ENCODE measurements around the gene SRGAP1.

DNA sequence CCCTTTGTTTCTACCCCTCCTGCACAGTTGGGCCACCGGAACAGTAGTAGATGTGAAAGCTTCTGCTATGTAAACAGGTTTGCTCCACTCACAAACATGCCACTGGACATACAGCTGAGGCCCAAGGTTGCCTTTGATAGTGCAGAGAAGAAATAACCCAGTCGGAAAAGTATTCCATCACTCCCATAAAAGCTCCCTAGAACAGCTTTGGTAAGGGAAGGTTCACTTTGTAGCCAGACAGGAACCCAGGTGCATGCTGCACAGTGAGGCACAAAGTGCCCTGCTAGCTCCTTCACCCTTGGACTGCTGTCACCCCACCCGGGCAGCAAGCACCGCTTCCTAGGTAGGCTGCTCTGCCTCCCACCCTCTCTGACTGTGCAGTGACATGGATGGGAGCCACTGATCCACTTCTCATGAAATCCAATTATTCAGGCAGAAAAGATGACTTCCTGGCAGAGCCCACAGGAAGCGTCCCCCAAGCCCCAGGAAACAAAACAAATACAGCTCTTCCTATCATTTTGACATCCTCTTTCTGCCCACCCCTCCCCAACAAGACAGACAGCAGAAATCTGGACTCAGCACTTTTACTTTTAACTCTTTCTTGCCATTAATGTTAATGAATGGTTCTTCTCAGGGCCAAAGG lies 100.2 kb downstream of the SRGAP1 start:
- TF ChIP-seq, protein P1, sequence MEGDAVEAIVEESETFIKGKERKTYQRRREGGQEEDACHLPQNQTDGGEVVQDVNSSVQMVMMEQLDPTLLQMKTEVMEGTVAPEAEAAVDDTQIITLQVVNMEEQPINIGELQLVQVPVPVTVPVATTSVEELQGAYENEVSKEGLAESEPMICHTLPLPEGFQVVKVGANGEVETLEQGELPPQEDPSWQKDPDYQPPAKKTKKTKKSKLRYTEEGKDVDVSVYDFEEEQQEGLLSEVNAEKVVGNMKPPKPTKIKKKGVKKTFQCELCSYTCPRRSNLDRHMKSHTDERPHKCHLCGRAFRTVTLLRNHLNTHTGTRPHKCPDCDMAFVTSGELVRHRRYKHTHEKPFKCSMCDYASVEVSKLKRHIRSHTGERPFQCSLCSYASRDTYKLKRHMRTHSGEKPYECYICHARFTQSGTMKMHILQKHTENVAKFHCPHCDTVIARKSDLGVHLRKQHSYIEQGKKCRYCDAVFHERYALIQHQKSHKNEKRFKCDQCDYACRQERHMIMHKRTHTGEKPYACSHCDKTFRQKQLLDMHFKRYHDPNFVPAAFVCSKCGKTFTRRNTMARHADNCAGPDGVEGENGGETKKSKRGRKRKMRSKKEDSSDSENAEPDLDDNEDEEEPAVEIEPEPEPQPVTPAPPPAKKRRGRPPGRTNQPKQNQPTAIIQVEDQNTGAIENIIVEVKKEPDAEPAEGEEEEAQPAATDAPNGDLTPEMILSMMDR (IDR thresholded peaks at IDR 0.05), result no peak
- no peak for TF ChIP-seq POLR2A (IDR thresholded peaks at IDR 0.05)
